OCI-LY3 (cell line): ENCODE measurements around the gene SRP9.

Experiments
- CTCF ChIP-seq: fragments of 200-600, 300-600 bp; sonication (generic); IDR thresholded peaks from 2 replicates; pipeline ENCODE4 v1.5.1; 2014; ENCODE audit warnings: antibody characterized with exemption, low read length, low read depth
- EZH2phosphoT487 ChIP-seq: fragments of 200-600 bp; shearing (Covaris generic); IDR thresholded peaks from 2 replicates; pipeline ENCODE4 v1.6.1; 2018; ENCODE audit warnings: antibody characterized with exemption, mixed run types, low read depth

- TF ChIP-seq CTCF (no peak), EZH2phosphoT487 (no peak)
These were observed 17.3 kb downstream of the SRP9 start for GRCh38 chr1:225794954-225795353.
